GM12878 (cell line): Measurements from ENCODE around the gene GGCT. TPM values are rescaled to one million over a fixed set of nuclear protein-coding genes. Genes with fewer than 3 reads are reported as not detected.

Experiments used
- ATAC-seq: fragments of 200-7000 bp; cut with Tn5 transposase; 3 replicates; pipeline ENCODE4 v1.9.1; 2020; ENCODE audit warnings: mild to moderate bottlenecking, moderate library complexity
- BruUV-seq: library from RNA; stranded (reverse); fragments of 400-500 nt; replicated peaks from 2 replicates; lab custom pipeline; 2021; lab: Mats Ljungman, UMichigan
- CTCF ChIA-PET: fragments of 300-600 bp; sonication (Branson Sonifier 250); formaldehyde crosslinking; extraction: SDS; loops from one replicate; lab custom pipeline; 2021; ENCODE audit warnings: inconsistent platforms; lab: Yijun Ruan, JAX
- POLR2A ChIA-PET: fragments of 350-600 bp; formaldehyde crosslinking; extraction: SDS; loops from one replicate; lab custom pipeline; 2021; ENCODE audit warnings: inconsistent platforms; lab: Charles Lee
- RAD21 ChIA-PET: fragments of 300-600 bp; sonication (Branson Sonifier 250); formaldehyde crosslinking; loops from one replicate; lab custom pipeline; 2023; ENCODE audit warnings: antibody characterized with exemption; ENCODE audit not compliant: unreplicated experiment; lab: Charles Lee
- SMC1A ChIA-PET: fragments of 300-600 bp; sonication (Branson Sonifier 250); formaldehyde crosslinking; loops from one replicate; lab custom pipeline; 2023; ENCODE audit not compliant: unreplicated experiment, uncharacterized antibody; lab: Charles Lee
- DNase-seq: peaks from one replicate; pipeline ENCODE4 v3.0.0-alpha.2; 2011; ENCODE audit warnings: low read depth, low spot score
- FAIRE-seq: peaks from 3 replicates; lab custom pipeline; 2011; peaks lifted over from hg19 to GRCh38; lab: Jason Lieb, UNC
- H2AFZ ChIP-seq: 2 replicates; pipeline ENCODE4 v1.6.0; 2011; ENCODE audit warnings: low read depth, low read length, control low read depth; ENCODE audit not compliant: control insufficient read depth
- H3K27ac ChIP-seq: 2 replicates; pipeline ENCODE4 v1.5.1; 2011; ENCODE audit warnings: control low read depth; ENCODE audit not compliant: control insufficient read depth, insufficient read depth
- H3K27me3 ChIP-seq, 2 experiments: replicated peaks in 1 of 2; 2 replicates each; pipeline versions ENCODE4 v1.6.0 to v1.6.1; 2011; ENCODE audit warnings: low read length in 1 of 2; ENCODE audit not compliant: control insufficient read depth in 2 of 2, insufficient read depth in 2 of 2
- H3K36me3 ChIP-seq, 2 experiments: 2 replicates each; pipeline ENCODE4 v1.5.1; 2011; ENCODE audit warnings: low read length in 1 of 2; ENCODE audit not compliant: control insufficient read depth in 2 of 2, insufficient read depth in 2 of 2
- H3K4me1 ChIP-seq: 2 replicates; pipeline ENCODE4 v1.6.1; 2011; ENCODE audit warnings: mild to moderate bottlenecking, low read length, moderate library complexity, mixed read lengths; ENCODE audit not compliant: control insufficient read depth, insufficient read depth
- H3K4me2 ChIP-seq: 2 replicates; pipeline ENCODE4 v1.6.0; 2011; ENCODE audit warnings: control low read depth; ENCODE audit not compliant: control insufficient read depth, insufficient read depth
- H3K4me3 ChIP-seq: fragments of 200-600 bp; sonication (generic); 2 replicates; pipeline ENCODE4 v1.5.1; 2016
- H3K79me2 ChIP-seq: 2 replicates; pipeline ENCODE4 v1.6.0; 2011; ENCODE audit warnings: low read length; ENCODE audit not compliant: control insufficient read depth, insufficient read depth
- H3K9ac ChIP-seq: 2 replicates; pipeline ENCODE4 v1.8.0; 2011; ENCODE audit warnings: low read length, control low read depth, mixed read lengths; ENCODE audit not compliant: control insufficient read depth, insufficient read depth
- H3K9me3 ChIP-seq: replicated peaks from 3 replicates; pipeline ENCODE4 v1.5.1; 2011; ENCODE audit warnings: mild to moderate bottlenecking, low read length; ENCODE audit not compliant: control insufficient read depth, insufficient read depth
- H4K20me1 ChIP-seq: 2 replicates; pipeline ENCODE4 v1.6.0; 2011; ENCODE audit not compliant: control insufficient read depth, insufficient read depth
- BCLAF1 ChIP-seq: fragments of 450-650 bp; IDR thresholded peaks from 2 replicates; pipeline ENCODE4 v1.6.1; 2017; ENCODE audit warnings: antibody characterized with exemption, mild to moderate bottlenecking, moderate library complexity
- CEBPB ChIP-seq, 2 experiments: fragments of 150-350 bp in 1 of 2; IDR thresholded peaks; 2 replicates each; pipeline ENCODE4 v1.6.1; 2012 to 2014; ENCODE audit warnings: low read depth in 2 of 2, low read length in 2 of 2, borderline replicate concordance in 1 of 2, inconsistent platforms in 1 of 2
- EP300 ChIP-seq, 2 experiments: fragments of 150-350 bp in 1 of 2; IDR thresholded peaks; 2 replicates each; pipeline ENCODE4 v1.6.1; 2011 to 2012; ENCODE audit warnings: low read depth in 2 of 2, low read length in 2 of 2, borderline replicate concordance in 1 of 2, improper control_type of control experiment in 1 of 2, inconsistent platforms in 1 of 2; ENCODE audit not compliant: control insufficient read depth in 1 of 2
- EZH2 ChIP-seq: IDR thresholded peaks from 2 replicates; pipeline ENCODE4 v1.6.1; 2012; ENCODE audit warnings: low read depth, mild to moderate bottlenecking, control low read depth, inconsistent platforms, low read length, borderline replicate concordance; ENCODE audit not compliant: control insufficient read depth
- MAX ChIP-seq: IDR thresholded peaks from 2 replicates; pipeline ENCODE4 v1.6.1; 2012; ENCODE audit warnings: low read depth, low read length, improper control_type of control experiment
- POLR2A ChIP-seq: IDR thresholded peaks from 2 replicates; pipeline ENCODE4 v1.6.1; 2011; ENCODE audit warnings: low read depth, mild to moderate bottlenecking, low read length
- SP1 ChIP-seq: IDR thresholded peaks from one replicate; pipeline ENCODE4 v1.6.1; 2011; ENCODE audit warnings: low read depth, low read length
- ZBTB33 ChIP-seq: fragments of 450-650 bp; IDR thresholded peaks from 2 replicates; pipeline ENCODE4 v1.6.1; 2017; ENCODE audit warnings: mild to moderate bottlenecking
- WGBS: methylation state at CpG from one replicate; pipeline ENCODE4 v1.1.6; 2016; ENCODE audit warnings: low lambda C conversion rate; ENCODE audit not compliant: insufficient replicate concordance, insufficient coverage; ENCODE audit errors: missing lambda C conversion rate; 5-methylcytosine and 5-hydroxymethylcytosine counted together
- in situ Hi-C: fragments of 300-500 bp; cut with MboI; formaldehyde crosslinking; loops from 9 replicates; pipeline ENCODE4 v1.14.3; 2018; ENCODE audit warnings: mixed read lengths
- intact Hi-C: fragments of 100-400 bp; cut with micrococcal nuclease; formaldehyde crosslinking; loops from one replicate; pipeline ENCODE4 v1.14.2; 2022; ENCODE audit not compliant: unreplicated experiment
- polyA plus RNA-seq, 11 experiments: library from polyadenylated mRNA; depleted of rRNA in 4 of 11; unstranded in 6 of 11; stranded (reverse) in 5 of 11; fragments of >200 nt; fragmentation: Nextera tagmentation in 4 of 11; fragmentation: Illumina TruSeq in 1 of 11; extraction: Ambion mirVana in 4 of 11; extraction: Trizol in 1 of 11; gene quantifications; 1 replicate in 1 of 11; 2 replicates in 10 of 11; pipeline versions ENCODE4 v1.2.1 to v1.2.3, GENCODE V29; 2011 to 2016; ENCODE audit warnings: inconsistent platforms in 2 of 11, missing spikeins in 2 of 11, low read depth in 1 of 11
- total RNA-seq, 4 experiments: library from RNA; depleted of rRNA in 3 of 4; stranded (reverse); fragments of >200 nt in 3 of 4; fragmentation: Illumina TruSeq in 1 of 4; extraction: Trizol in 1 of 4; gene quantifications; 2 replicates each; pipeline versions ENCODE4 v1.2.1 to v1.2.3, GENCODE V29; 2013 to 2021

The GGCT gene
- total and polyA plus RNA-seq, 10 of the 15 experiments (the other 5 are each of a cell fraction or from before 2014, with no cell fraction given) = 57.0 to 215 (median 92.3) TPM

- intact Hi-C loops (loop anchor here (2.0 kb wide), 1 partner anchor 229 kb away; no protein-coding TSS in a partner anchor), in situ Hi-C loops (no loop called here)
- H3K27me3 ChIP-seq = no peaks in the 10 kb centered on the region
- DNase-seq (no peak), ATAC-seq (no peak), FAIRE-seq (no peak)
- no peak for TF ChIP-seq SP1
- TF ChIP-seq POLR2A = no peak
- TF ChIP-seq EP300 (IDR thresholded peaks at IDR 0.05; ENCODE audit: borderline replicate concordance in 1 of 2, control insufficient read depth in 1 of 2, low read depth in 2 of 2, low read length in 2 of 2) = no peak
- no peak for TF ChIP-seq EZH2
- TF ChIP-seq CEBPB (IDR thresholded peaks at IDR 0.05; ENCODE audit: borderline replicate concordance in 1 of 2, low read depth in 2 of 2, low read length in 2 of 2) = no peak
- TF ChIP-seq ZBTB33 = no peak
- TF ChIP-seq BCLAF1 = no peak
- no peak for TF ChIP-seq MAX
- H4K20me1 ChIP-seq = no peaks in the 10 kb centered on the region
- H3K9ac ChIP-seq = no peak overlapping the region
- H3K4me1 ChIP-seq = no peaks in the 10 kb centered on the region
- H3K27ac ChIP-seq = no peak overlapping the region
- H3K4me2 ChIP-seq = no peak overlapping the region
- no peaks in the 10 kb centered on the region; the same call in 2 of the 3 replicates for H3K9me3 ChIP-seq
- ChIA-PET SMC1A (interaction anchor here (0.8 to 6.5 kb wide), 10 partner anchors 11 to 235 kb away, joined by 3 to 81 read pairs (median 5); no protein-coding TSS in a partner anchor), RAD21 (interaction anchor here (1.0 to 4.1 kb wide), 4 partner anchors 21 to 52 kb away, joined by 3 to 34 read pairs (median 5); no protein-coding TSS in a partner anchor), CTCF (interaction anchor here (0.7 to 8.7 kb wide), 20 partner anchors 9 to 623 kb away, joined by 3 to 108 read pairs (median 6); partner anchors contain the start of gene NOD1), POLR2A (no interaction called here)
- 94% methylated on average over 2 of the region's 2 CpGs for WGBS
- H3K36me3 ChIP-seq = no peaks in the 10 kb centered on the region
- H3K4me3 ChIP-seq = no peak overlapping the region
- no peak overlapping the region for H2AFZ ChIP-seq
- H3K79me2 ChIP-seq = no peaks in the 10 kb centered on the region
- BruUV-seq = no TSS peak
These were observed 6.9 kb upstream of the GGCT start for GRCh38 chr7:30511494-30511893.
